NOMO-1 treated with dmso at 0.1 percent for 144 hours (cell line): ENCODE results near the gene ITGAD.
"Not testable (repeated sequence)": the region's sequence is repeated elsewhere in the genome, so short reads cannot be mapped to it uniquely, and the experiment has no call there.

Experiments used
- DNase-seq: peaks from one replicate; lab custom pipeline; 2025; ENCODE audit not compliant: unreplicated experiment; lab: John Stamatoyannopoulos, UW

ITGAD gene

DNA sequence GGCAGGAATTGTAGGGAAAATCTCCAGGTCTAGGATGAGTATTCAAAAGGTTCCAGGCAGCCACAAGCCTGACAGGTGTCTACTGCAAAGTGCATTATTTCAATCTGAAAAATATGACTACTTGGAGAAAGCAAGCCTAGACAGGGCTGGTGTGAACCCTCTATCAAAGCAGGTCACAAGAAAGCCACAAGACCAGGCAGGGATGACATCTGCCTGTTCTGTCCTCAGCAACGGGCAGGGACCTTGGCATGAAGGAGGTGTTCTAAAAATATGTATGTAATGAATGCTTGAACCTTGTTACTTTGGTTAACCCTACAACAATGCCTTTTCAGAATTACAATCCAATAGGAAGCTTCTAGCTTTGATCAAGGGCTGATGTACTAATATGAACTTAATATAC is 36.2 kb downstream of the ITGAD start:
- no peak for DNase-seq

DNA sequence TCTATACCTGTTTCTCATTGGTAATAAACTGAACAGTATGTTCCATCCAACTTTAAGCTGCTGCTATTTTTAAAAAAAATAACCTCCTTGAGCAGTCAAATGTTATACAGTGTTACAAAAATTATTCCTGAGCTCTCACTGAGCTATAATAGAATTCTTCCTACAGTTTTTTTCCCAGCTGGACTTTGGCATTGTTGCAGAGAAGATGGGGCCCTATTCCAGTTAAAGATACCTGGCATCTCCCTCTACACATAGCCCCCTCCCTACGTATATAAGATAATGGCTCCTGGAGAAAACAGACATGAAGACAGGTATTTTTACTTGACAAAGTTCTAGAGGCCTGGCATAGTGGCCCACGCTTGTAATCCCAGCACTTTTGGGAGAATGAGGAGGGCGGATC is 36.7 kb downstream of the ITGAD start:
- DNase-seq = no peak

DNA sequence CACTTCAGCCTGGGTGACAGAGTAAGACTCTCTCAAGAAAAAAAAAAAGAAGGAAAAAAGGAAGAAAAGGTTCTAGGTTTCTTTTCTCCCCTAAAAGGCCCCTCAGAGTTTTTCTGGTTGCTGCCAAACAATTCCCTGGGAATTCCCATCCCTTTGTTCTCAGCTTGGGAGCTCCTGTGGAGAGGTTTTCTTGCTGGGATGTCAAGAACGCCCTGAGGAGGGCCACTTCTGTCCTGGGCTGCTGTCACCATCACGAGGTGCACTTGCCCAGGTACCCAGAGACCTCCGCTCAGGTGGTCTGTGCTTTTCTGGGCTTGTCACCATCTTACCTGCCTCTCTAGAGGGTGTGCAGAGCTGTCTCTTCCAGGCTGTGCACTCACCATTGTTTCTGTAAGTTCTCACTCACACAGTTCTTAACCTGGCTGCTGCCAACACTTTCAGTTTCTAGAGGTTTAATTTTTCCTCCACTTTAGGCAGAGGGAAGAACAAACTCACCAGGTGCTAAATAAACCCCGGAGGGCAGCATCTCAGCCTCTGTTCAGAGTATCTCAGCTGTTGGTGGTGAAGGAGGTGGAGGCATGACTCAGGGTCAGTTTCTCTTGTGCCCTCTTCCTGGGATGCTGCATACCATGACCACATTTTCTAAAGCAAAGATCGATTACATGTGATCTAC is 37.4 kb downstream of the ITGAD start:
- DNase-seq = no peak

DNA sequence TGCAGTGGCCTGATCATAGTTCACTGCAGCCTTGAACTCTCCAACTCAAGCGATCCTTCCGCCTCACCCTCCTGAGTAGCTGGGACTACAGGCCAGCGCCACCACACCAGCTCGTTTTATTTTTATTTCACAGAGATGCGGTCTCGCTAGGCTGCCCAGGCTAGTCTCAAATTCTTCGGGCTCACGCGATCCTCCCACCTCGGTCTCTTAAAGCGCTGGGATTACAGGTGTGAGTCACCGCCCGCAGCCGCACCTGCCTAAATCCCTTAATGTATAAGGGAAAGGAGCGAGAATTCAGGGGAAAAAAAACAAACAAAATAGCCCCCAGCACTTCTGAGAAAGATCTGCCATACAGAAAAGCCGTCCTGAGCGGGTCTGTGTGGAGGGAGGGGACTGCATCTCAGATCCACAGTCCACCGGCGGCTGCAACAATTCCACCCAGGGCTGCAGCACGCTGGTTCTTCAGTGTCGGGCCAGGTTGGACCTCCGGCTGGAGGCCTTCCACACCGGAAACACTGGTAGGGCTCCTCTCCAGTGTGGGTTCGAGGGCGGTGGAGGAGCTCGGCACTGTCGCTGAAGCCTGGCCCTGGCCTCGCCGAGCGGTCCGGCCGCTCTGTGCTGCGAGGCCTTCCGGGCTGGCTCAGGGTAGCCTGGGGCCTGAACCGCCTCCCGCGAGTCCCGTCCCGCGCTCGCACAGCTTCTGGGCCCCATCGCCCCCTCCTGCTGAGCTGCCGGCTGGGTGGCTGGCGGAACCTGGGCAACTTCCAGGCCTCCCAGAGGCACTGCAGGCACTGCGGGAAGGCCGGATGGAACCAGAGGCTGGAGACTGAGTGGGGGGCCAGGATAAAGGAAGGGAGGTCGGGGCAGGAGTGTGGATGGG is 42.4 kb downstream of the ITGAD start:
- DNase-seq = no peak

DNA sequence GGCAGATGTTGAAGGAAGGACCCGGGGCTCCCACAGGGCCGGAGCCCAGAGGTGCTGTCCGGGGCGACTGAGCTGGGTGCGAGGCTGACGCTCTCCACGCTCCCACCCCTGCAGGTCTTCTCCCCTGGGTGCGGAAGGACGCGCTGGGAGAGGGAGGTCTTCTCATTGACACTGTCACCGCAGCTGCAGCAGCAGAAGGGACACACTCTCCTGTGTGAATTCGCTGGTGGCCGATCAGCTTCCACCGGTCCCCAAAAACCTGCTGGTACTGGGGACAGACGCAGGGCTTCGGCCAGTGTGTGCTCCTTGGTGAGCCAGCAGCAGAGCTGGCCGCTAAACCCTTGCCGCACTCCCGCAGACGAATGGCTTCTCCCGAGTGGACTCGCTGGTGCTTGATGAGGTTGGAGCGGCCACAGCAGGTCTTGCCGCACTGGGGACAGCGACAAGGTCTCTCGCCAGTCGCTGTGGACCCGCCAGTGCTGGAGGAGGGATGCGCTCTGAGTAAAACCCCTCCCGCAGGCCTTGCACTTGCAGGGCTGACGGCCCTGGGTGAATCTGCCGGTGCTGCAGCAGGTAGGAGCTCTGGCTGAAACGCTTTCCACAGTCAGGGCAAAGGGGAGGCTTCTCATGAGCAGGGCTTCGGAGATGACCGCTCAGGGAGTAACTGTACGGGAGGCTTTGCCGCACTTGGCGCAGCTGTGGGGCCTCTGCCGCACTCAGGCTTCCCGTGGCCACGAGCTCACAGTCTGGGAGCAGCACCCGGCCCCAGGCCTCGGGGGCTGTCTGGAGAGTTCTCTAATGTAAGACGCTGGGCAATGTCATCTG is 43.3 kb downstream of the ITGAD start:
- no peak for DNase-seq

DNA sequence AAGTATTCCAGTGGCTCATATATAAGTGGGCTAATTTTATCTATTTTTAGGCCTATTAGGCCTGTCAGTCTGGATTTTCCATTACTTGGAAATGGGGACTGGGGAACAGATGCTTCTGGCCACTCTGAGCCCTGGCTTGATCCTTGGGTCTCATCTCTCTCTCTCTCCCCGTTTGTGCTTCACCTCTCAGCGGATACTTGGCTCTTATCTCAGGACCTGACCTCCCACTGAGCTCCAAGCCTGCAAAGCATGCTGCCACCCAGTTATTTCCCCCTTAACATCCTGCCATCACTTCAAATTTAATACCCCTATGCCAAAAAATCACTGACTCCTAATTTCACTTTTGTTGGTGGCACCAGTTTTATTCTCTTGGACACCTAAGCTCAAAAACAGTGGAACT is 45.3 kb downstream of the ITGAD start:
- no peak for DNase-seq

DNA sequence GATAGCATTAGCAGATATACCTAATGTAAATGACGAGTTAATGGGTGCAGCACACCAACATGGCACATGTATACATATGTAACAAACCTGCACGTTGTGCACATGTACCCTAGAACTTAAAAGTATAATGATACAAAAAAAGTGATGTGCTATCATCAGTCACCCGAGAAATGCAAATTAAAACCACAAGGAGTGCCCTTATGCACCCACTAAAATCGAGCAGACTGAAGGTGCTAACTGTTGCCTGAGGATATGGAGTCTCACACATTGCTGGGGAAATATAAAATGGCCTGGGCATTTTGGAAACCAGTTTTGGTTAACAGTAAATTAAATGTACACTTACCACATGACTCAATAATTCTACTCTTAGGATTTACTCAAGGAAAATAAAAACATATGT is 45.9 kb downstream of the ITGAD start:
- not testable (repeated sequence) for DNase-seq

DNA sequence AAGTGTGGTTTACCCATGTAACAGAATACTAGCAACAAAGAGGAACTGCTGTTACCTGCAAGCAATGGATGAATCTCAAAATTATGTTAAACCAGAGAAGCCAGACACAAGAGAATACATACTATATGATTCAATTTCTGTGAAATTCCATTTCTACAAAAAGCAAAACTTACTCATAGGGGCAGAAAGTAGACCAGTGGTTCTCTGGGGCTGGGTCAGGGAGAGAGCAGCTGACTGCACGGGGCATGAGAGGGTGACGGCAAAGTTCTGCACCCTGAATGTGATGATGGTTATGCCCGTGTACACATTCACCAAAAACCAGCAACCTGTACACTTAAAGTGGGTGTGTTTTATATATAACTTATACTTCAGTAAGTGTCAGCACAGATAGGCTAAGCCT is 46.4 kb downstream of the ITGAD start:
- DNase-seq = no peak

DNA sequence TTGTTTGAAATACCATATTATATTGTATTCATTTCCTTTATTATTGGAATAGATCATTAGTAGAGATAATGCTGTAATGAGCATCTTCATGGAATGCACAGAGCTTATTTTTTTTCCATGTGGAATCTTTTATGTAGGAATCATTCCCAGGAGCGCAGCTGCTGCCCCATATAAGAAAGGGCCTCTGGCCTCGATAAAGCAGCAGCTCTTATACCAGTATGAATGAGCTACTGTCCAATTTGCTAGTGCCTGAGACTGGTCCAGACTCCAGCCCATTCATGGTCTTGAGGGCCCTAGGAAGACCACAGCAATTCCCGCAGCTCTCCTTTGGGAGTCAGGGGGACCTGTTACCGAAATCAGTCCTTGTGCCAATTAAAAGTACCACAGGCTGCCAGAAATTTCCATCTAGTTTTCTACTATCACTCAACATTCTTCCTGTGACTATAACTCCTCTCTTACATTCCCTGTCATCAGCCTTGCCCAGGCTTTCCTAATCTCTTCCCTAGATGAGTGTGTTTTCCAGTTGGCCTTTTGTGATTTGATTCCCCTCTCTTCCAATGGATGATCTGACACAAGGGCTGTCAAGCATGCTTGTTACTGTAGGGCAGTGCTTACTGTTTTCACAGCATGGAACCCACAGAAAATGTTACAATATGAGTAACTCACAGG is 47.5 kb downstream of the ITGAD start:
- no peak for DNase-seq

DNA sequence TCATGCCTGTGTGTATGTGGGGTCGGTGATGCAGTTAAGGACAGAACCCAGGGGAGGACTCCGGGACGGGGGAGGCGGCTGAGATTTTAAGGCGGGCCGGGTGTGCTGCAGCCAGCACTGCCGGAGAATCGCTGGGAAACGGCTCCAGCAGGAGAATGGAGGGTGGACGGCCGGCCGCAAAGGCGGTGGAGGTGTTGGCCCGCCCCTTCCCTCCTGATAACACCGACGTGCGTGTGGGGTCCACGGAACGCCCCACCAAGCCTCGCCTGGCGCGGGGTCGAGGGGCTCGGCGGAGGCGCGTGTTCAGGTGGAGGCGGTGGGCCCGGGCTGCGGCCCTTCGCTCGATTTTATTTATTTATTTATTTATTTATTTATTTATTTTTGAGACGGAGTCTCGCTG is 48.8 kb downstream of the ITGAD start:
- DNase-seq = no peak

DNA sequence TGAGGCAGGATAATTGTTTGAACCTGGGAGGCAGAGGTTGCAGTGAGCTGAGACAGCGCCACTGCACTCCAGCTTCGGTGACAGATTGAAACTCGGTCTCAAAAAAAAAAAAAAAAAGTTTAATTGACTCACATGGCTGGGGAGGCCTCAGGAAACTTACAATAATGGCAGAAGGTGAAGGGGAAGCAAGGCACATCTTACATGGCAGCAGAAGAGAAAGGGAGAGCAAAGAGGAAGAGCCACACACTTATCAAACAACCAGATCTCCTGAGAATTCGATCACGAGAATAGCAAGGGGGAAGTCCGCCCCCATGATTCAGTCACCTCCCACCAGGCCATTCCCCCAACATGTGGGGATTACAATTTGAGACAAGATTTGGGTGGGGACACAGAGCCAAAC is 52.8 kb downstream of the ITGAD start:
- not testable (repeated sequence) for DNase-seq

DNA sequence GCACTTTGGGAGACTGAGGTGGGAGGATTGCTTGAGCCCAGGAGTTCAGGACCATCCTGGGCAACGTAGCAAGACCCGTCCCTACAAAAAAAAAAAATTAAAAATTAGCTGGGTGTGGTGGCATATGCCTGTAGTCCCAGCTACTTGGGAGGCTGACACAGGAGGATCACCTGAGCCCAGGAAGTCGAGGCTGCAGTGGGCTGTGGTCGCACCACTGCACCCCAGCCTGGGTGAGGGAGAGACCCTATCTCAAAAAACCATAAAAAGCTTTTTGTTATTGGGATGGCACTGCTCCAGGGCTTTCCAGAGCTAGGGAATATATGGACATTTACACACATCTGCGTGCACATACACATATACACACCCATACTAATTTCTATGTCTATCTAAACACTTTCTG is 58.1 kb downstream of the ITGAD start:
- DNase-seq = no peak

DNA sequence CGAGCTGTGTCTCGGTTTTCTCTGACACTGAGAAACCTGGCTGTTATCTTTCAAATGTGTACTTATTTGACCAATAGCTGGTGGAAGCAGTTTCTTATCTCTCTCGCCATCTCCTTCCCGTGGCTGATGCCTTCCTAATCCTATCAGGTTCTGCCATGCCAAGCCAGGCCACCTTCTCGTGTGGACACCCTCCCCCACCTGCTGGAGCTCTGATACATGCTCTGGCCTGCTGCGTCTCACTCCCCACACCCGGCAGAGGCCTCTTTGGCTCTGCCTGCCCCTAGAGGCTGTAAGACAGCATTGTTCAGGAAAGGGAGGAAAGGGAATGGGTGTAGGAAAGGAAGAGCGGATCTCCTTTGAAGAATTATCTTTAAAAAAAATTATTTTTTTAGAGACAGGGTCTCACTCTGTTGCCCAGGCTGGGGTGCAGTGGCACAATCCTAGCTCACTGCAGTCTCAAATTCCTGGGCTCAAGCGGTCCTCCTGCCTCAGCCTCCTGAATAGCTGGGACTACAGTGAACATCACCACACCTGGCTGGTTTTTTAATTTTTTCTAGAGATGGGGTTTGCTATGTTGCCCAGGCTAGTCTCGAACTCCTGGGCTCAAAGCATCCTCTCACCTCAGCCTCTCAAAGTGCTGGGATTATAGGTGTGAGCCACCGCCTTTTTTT is 58.7 kb downstream of the ITGAD start:
- no peak for DNase-seq

DNA sequence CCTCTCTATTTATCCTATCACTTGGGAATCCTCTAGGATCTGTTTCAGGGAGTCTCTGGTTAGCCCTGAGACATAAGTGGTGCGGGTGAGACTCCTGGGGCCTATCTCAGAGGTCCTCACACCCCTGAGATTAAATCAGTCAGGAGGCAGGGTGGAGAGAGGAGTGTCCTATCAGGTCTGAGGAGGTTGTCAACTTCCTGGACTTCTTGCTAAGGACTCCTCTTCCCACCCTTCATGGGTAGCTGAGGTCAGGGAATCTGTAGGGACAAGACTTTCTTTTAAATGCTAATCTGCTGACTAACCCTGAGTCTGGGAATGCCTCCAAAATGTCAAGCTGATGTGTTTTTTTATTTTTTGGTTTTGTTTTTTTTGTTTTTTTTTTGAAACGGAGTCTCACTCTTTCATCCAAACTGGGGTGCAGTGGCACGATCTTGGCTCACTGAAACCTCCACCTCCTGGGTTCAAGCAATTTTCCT is 59.5 kb downstream of the ITGAD start:
- DNase-seq = no peak

DNA sequence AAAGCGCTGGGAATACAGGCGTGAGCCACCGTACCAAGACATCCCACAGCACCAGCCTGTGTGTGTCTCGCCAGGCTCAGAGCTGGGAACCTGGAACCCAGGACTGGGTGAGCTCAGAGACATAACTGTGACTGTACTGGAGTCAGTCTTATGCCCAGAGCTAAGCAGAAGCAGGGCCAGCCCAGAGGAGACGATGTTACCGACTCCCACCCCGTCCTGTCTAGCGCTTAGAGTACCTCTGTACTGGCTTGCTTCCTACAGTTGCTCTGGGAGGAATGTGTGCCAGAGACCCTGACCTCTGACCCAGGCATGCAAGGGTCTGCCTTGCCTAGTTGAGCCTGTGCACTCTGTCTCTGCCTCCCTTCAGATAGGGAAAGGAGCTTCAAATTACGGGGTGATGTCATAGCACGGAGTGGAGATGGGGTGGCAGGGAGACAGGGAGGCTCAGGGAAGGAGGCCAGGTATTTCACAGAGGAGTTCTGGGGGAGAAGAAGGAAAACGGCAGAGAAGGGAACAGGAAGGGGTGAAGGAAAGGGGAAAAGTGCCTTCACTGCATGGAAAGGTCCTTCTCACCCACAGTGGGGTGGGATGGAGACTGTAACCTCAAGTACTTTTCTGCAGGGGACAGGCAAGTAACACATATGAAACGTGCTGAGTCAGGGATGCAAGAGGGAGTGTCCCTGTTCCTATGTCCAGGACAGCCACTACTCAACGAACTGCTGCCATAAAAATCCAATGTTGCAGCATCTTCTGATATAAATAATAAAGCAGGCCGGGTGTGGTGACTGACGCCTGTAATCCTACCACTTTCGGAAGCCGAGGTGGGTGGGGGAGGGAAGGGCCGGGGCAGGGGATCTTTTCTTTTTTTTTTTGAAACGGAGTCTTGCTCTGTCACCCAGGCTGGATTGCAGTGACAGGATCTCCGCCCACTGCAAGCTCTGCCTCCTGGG is 60.4 kb downstream of the ITGAD start:
- DNase-seq = peak; percentile 10

DNA sequence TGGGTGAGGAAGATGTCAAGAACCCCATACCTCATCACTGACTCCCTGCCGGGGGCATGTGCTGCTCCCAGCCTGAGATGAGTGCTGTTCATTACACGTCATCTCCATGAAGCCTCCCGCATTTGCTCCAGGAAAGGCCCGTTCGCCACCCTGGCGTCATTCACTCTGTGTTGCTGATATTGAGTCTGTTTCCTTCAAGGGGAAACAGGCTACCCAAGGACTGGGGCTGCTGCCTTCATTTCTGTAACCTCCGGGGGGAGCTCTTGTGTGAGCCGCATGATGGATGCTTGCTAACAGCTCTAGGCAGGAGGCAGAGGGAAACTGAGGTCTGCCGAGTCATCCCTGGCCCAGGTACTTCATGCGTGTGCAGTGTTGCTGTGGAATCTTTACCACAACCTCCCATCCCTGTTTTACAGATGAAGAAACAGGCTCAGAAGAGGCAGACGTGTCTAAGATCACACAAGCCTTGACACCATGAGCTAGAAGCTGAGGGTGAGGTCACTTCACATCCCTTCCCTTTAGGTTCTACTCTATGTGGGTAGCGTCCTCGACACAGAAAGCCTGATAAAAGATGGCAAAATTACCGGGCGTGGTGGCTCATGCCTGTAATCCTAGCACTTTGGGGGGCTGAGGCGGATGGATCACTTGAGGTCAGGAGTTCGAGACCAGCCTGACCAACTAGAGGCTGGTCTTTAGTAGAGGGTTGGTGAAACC is 62.6 kb downstream of the ITGAD start:
- no peak for DNase-seq

DNA sequence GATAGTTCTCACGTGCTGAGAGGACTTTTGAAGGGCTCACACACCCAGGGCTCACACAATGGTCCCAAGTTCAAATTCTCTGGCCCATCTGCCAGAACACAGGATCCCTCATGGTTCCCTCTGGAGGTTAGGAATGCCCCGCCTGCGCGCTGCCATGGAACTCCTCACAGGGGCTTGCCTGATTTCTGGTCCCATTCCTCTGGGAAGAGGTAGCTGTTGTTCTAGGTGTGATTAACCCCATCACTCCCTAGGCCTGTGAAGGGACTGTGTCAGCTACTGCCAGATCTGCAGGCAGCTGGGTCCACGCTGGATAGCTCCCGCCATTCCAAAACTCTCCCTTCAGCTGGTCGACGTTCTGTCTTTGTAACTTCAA is 63.8 kb downstream of the ITGAD start:
- no peak for DNase-seq

DNA sequence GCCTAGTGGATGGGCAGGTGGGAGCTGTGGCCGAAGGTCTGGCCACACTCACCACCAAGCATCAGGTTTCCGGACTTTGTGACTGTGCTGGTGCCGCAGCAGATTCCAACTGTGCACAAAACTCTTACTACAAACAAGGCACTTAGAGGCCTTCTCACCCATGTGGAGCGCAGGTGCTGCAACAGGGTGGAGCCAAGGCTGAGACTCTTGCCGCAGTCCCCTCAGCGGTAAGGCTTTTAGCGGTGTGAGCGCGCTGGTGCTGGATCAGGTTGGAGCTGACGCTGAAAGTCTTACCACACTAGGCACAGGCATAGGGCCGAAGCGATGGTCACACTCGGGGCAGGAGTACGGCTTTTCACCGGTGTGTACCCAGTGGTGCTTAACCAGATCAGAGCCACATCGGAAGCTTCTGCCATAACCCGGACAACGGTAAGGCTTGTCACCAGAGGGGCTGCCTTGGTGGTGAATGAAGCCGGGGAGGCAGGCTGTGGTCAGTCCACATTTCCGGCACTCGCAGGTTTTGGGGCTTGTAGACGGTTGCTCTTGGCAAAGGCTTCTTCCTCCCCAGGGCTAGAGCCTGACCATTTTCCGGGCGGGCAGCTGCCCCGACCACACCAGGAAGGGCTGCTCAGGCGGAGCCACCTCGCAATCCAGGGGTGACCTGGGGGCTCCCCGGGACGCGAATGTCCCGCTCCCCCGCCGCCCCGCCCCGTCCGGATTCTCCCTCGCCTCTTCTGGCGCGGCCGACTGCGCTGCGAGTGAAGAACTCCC is 65.1 kb downstream of the ITGAD start:
- no peak for DNase-seq
